Measurements from ENCODE around the gene ADAM11. TPM values are rescaled to one million over a fixed set of nuclear protein-coding genes. Genes with fewer than 3 reads are reported as not detected.

ADAM11 gene
- total RNA-seq, 4 donors from 2014 or later: 0.10 to 4.2 (median 1.3) TPM

GRCh38 chr17:44734272-44734671 is 24.5 kb upstream of the ADAM11 start:
- H3K27ac ChIP-seq: no peak overlapping the region
- H3K27me3 ChIP-seq: no peaks in the 10 kb centered on the region
- no peak for TF ChIP-seq CTCF (IDR thresholded peaks at IDR 0.05)
- no peak for TF ChIP-seq POLR2AphosphoS5 (IDR thresholded peaks at IDR 0.05)
- no peak for TF ChIP-seq EP300 (IDR thresholded peaks at IDR 0.05)
- TF ChIP-seq POLR2A (IDR thresholded peaks at IDR 0.05): no peak
- no peak overlapping the region for H3K4me3 ChIP-seq
- no peak for ATAC-seq
- H3K9me3 ChIP-seq: no peaks in the 10 kb centered on the region
- peaks cover 0 to 55% of the 10 kb centered on the region in 2 donors for H3K36me3 ChIP-seq
- no peaks in the 10 kb centered on the region for H3K4me1 ChIP-seq
- 83% methylated on average over 2 of the region's 2 CpGs; no CpG with 5 or more reads in 1 of the 2 donors for whole genome bisulfite sequencing, 2 donors (ENCODE audit: low coverage in 1 of 2)

- Histone ChIP-seq H3K27ac (no peak overlapping the region), H3K9me3 (no peaks in the 10 kb centered on the region), H3K36me3 (peaks cover 0 to 47% of the 10 kb centered on the region in 2 donors), H3K27me3 (no peaks in the 10 kb centered on the region), H3K4me1 (no peaks in the 10 kb centered on the region), H3K4me3 (no peak overlapping the region)
- no peak for ATAC-seq
- 80 to 100% methylated on average over 1 of the region's 12 CpGs for WGBS, 2 donors (ENCODE audit: low coverage in 1 of 2)
- TF ChIP-seq CTCF (IDR thresholded peaks at IDR 0.05) (no peak), EP300 (IDR thresholded peaks at IDR 0.05) (no peak), POLR2A (IDR thresholded peaks at IDR 0.05) (no peak), POLR2AphosphoS5 (IDR thresholded peaks at IDR 0.05) (no peak)
Measured at GRCh38 chr17:44736551-44737240, 22.1 kb upstream of the ADAM11 start.

GRCh38 chr17:44738214-44738906 is 20.4 kb upstream of the ADAM11 start:
- Histone ChIP-seq H3K4me3 (no peak overlapping the region), H3K27ac (no peak overlapping the region), H3K4me1 (no peaks in the 10 kb centered on the region), H3K9me3 (no peaks in the 10 kb centered on the region), H3K36me3 (peaks cover 0 to 46% of the 10 kb centered on the region in 2 donors), H3K27me3 (no peaks in the 10 kb centered on the region)
- TF ChIP-seq CTCF (IDR thresholded peaks at IDR 0.05): no peak
- no peak for TF ChIP-seq EP300 (IDR thresholded peaks at IDR 0.05)
- no peak for TF ChIP-seq POLR2A (IDR thresholded peaks at IDR 0.05)
- no peak for TF ChIP-seq POLR2AphosphoS5 (IDR thresholded peaks at IDR 0.05)
- ATAC-seq: no peak
- WGBS, 2 donors (ENCODE audit: low coverage in 1 of 2): 100% methylated on average over 1 of the region's 3 CpGs; no CpG with 5 or more reads in 1 of the 2 donors

GRCh38 chr17:44741316-44741715 is 17.5 kb upstream of the ADAM11 start:
- no peaks in the 10 kb centered on the region for H3K9me3 ChIP-seq
- H3K27ac ChIP-seq: no peak overlapping the region
- TF ChIP-seq POLR2AphosphoS5 (IDR thresholded peaks at IDR 0.05) (no peak), CTCF (IDR thresholded peaks at IDR 0.05) (no peak), POLR2A (IDR thresholded peaks at IDR 0.05) (no peak), EP300 (IDR thresholded peaks at IDR 0.05) (no peak)
- H3K36me3 ChIP-seq: peaks cover 0 to 39% of the 10 kb centered on the region in 2 donors
- H3K27me3 ChIP-seq: no peaks in the 10 kb centered on the region
- no peak overlapping the region for H3K4me3 ChIP-seq
- ATAC-seq: no peak
- H3K4me1 ChIP-seq: no peaks in the 10 kb centered on the region
- WGBS, 2 donors (ENCODE audit: low coverage in 1 of 2): 93 to 100% methylated on average over 2 to 8 of the region's 8 CpGs

Data from gastroesophageal sphincter (tissue), 4 donors.